Gastrocnemius medialis (tissue), 4 donors: Measurements from ENCODE around the gene ENDOV.

Experiments
- POLR2A ChIP-seq, 2 donors: fragments of 450-650 bp; IDR thresholded peaks; one replicate each; pipeline ENCODE4 v1.6.1; 2017; ENCODE audit warnings: antibody characterized with exemption in 2 of 2, mild to moderate bottlenecking in 2 of 2, moderate library complexity in 2 of 2
- TF ChIP-seq, protein P1 (sequence below), 5 experiments: fragments of 450-650 bp in 3 of 5; fragments of 200-600 bp in 2 of 5; sonication (generic) in 2 of 5; IDR thresholded peaks in 4 of 5; conservative IDR thresholded peaks in 1 of 5; 1 replicate in 4 of 5; 2 replicates in 1 of 5; pipeline ENCODE4 v1.5.1; 2016 to 2019; ENCODE audit warnings: antibody characterized with exemption in 5 of 5, mild to moderate bottlenecking in 3 of 5, moderate library complexity in 3 of 5

- TF ChIP-seq POLR2A (IDR thresholded peaks at IDR 0.05), result no peak
- TF ChIP-seq, protein P1, sequence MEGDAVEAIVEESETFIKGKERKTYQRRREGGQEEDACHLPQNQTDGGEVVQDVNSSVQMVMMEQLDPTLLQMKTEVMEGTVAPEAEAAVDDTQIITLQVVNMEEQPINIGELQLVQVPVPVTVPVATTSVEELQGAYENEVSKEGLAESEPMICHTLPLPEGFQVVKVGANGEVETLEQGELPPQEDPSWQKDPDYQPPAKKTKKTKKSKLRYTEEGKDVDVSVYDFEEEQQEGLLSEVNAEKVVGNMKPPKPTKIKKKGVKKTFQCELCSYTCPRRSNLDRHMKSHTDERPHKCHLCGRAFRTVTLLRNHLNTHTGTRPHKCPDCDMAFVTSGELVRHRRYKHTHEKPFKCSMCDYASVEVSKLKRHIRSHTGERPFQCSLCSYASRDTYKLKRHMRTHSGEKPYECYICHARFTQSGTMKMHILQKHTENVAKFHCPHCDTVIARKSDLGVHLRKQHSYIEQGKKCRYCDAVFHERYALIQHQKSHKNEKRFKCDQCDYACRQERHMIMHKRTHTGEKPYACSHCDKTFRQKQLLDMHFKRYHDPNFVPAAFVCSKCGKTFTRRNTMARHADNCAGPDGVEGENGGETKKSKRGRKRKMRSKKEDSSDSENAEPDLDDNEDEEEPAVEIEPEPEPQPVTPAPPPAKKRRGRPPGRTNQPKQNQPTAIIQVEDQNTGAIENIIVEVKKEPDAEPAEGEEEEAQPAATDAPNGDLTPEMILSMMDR (IDR thresholded peaks at IDR 0.05 in 4 of 5, conservative IDR thresholded peaks at IDR 0.05 in 1 of 5), result no peak
Measured at GRCh38 chr17:80479246-80479566, 64.2 kb downstream of the ENDOV start.
